Endothelial cell of umbilical vein (primary cell): ENCODE measurements around the gene UTS2R. TPM values are rescaled to one million over a fixed set of nuclear protein-coding genes. Genes with fewer than 3 reads are reported as not detected.

Experiments
- BruUV-seq: library from RNA; stranded (reverse); fragments of 400-500 nt; replicated peaks from 2 replicates; lab custom pipeline; 2021; lab: Mats Ljungman, UMichigan
- CTCF ChIA-PET: fragments of 300-600, 350-600 bp; sonication (Branson Sonifier 250); formaldehyde crosslinking; loops from one replicate; lab custom pipeline; 2021; ENCODE audit warnings: antibody characterized with exemption, inconsistent platforms; lab: Charles Lee
- POLR2A ChIA-PET: fragments of 300-600, 350-600 bp; sonication (Branson Sonifier 250); formaldehyde crosslinking; loops from one replicate; lab custom pipeline; 2021; ENCODE audit warnings: antibody characterized with exemption, inconsistent platforms; lab: Charles Lee
- DNase-seq: peaks from one replicate; pipeline ENCODE4 v3.0.0-alpha.2; 2011; ENCODE audit warnings: low read depth, low spot score
- FAIRE-seq: peaks from 2 replicates; lab custom pipeline; 2011; peaks lifted over from hg19 to GRCh38; lab: Jason Lieb, UNC
- H2AFZ ChIP-seq: 2 replicates; pipeline ENCODE4 v1.6.0; 2012; ENCODE audit warnings: low read depth, low read length, control low read depth, inconsistent platforms
- H3K27ac ChIP-seq: 2 replicates; pipeline ENCODE4 v1.5.1; 2011; ENCODE audit warnings: low read depth, mild to moderate bottlenecking, control low read depth, low read length, moderate library complexity; ENCODE audit not compliant: insufficient read depth
- H3K27me3 ChIP-seq, 2 experiments: 2 replicates each; pipeline versions ENCODE4 v1.6.0 to v1.6.1; 2011; ENCODE audit warnings: low read length in 2 of 2, mixed read lengths in 1 of 2; ENCODE audit not compliant: control insufficient read depth in 2 of 2, insufficient read depth in 2 of 2
- H3K36me3 ChIP-seq, 2 experiments: 2 replicates in 1 of 2; 3 replicates in 1 of 2; pipeline ENCODE4 v1.5.1; 2011; ENCODE audit warnings: low read length in 2 of 2, mild to moderate bottlenecking in 1 of 2, moderate library complexity in 1 of 2; ENCODE audit not compliant: control insufficient read depth in 2 of 2, insufficient read depth in 2 of 2; ENCODE audit errors: extremely low read depth in 1 of 2
- H3K4me1 ChIP-seq: 3 replicates; pipeline ENCODE4 v1.5.1; 2011; ENCODE audit warnings: mild to moderate bottlenecking, low read length; ENCODE audit not compliant: control insufficient read depth, insufficient read depth; ENCODE audit errors: extremely low read depth
- H3K4me2 ChIP-seq: 2 replicates; pipeline ENCODE4 v1.6.1; 2011; ENCODE audit warnings: low read length, control low read depth, mixed read lengths; ENCODE audit not compliant: insufficient read depth
- H3K4me3 ChIP-seq, 3 experiments: fragments of 200-600 bp in 1 of 3; sonication (generic), shearing (Covaris generic) in 1 of 3; replicated peaks in 1 of 3; 2 replicates each; pipeline ENCODE4 v1.5.1; 2011 to 2016; ENCODE audit warnings: control low read depth in 3 of 3, low read length in 3 of 3, mild to moderate bottlenecking in 2 of 3, inconsistent platforms in 1 of 3, low read depth in 1 of 3, moderate library complexity in 1 of 3; ENCODE audit not compliant: insufficient read depth in 1 of 3
- H3K79me2 ChIP-seq: 2 replicates; pipeline ENCODE4 v1.6.0; 2012; ENCODE audit warnings: low read length, inconsistent platforms; ENCODE audit not compliant: control insufficient read depth, insufficient read depth
- H3K9ac ChIP-seq: replicated peaks from 2 replicates; pipeline ENCODE3; 2011; ENCODE audit warnings: low read length, control low read depth; ENCODE audit not compliant: insufficient read depth; ENCODE audit errors: extremely low read depth
- H3K9me1 ChIP-seq: replicated peaks from 3 replicates; pipeline ENCODE4 v1.6.0; 2011; ENCODE audit warnings: mild to moderate bottlenecking, low read length; ENCODE audit not compliant: control insufficient read depth, insufficient read depth; ENCODE audit errors: extremely low read depth
- H3K9me3 ChIP-seq: replicated peaks from 2 replicates; pipeline ENCODE4 v1.5.1; 2012; ENCODE audit warnings: low read length, inconsistent platforms; ENCODE audit not compliant: control insufficient read depth, insufficient read depth
- H4K20me1 ChIP-seq: replicated peaks from 2 replicates; pipeline ENCODE3; 2011; ENCODE audit warnings: mild to moderate bottlenecking, low read length; ENCODE audit not compliant: control insufficient read depth, insufficient read depth; ENCODE audit errors: extremely low read depth
- EZH2 ChIP-seq: IDR thresholded peaks from 2 replicates; pipeline ENCODE4 v1.6.1; 2012; ENCODE audit warnings: borderline replicate concordance, low read depth, mild to moderate bottlenecking, moderate library complexity, low read length, inconsistent platforms; ENCODE audit not compliant: severe bottlenecking
- FOS ChIP-seq: IDR thresholded peaks from 2 replicates; pipeline ENCODE4 v1.6.1; 2011; ENCODE audit warnings: mild to moderate bottlenecking, low read length, moderate library complexity, borderline replicate concordance; ENCODE audit not compliant: insufficient read depth
- GATA2 ChIP-seq: IDR thresholded peaks from 2 replicates; pipeline ENCODE4 v1.7.0; 2011; ENCODE audit warnings: low read depth, mild to moderate bottlenecking, moderate library complexity, mixed read lengths, low read length; ENCODE audit not compliant: insufficient read length, insufficient read depth
- JUN ChIP-seq: IDR thresholded peaks from 2 replicates; pipeline ENCODE4 v1.6.1; 2011; ENCODE audit warnings: borderline replicate concordance, low read depth; ENCODE audit not compliant: insufficient read length, insufficient read depth
- MYC ChIP-seq: IDR thresholded peaks from one replicate; pipeline ENCODE4 v1.6.1; 2011; ENCODE audit warnings: mild to moderate bottlenecking, low read depth, low read length
- POLR2A ChIP-seq: IDR thresholded peaks from 2 replicates; pipeline ENCODE4 v1.6.1; 2012; ENCODE audit warnings: low read depth, mild to moderate bottlenecking, control low read depth, low read length
- POLR2AphosphoS5 ChIP-seq: IDR thresholded peaks from 2 replicates; pipeline ENCODE4 v1.6.1; 2012; ENCODE audit warnings: low read depth, mild to moderate bottlenecking, control low read depth, low read length, moderate library complexity; ENCODE audit not compliant: insufficient read depth
- dilution Hi-C: fragments of 300-500 bp; cut with MboI; formaldehyde crosslinking; loops from one replicate; pipeline ENCODE4 v1.15.0; 2019; ENCODE audit warnings: low sequenced_read_pairs; ENCODE audit not compliant: extremely low pct_ligation_motif_present
- intact Hi-C: fragments of 100-400 bp; cut with micrococcal nuclease; formaldehyde crosslinking; loops from one replicate; pipeline ENCODE4 v1.10.0; 2022
- polyA plus RNA-seq, 4 experiments: library from polyadenylated mRNA; depleted of rRNA in 3 of 4; stranded (reverse) in 3 of 4; unstranded in 1 of 4; fragments of >200 nt; gene quantifications; 2 replicates each; pipeline versions ENCODE4 v1.2.1 to v1.2.3, GENCODE V29; 2011 to 2012; ENCODE audit warnings: missing spikeins in 1 of 4
- total RNA-seq: library from RNA; stranded (reverse); gene quantifications from 2 replicates; pipeline ENCODE4 v1.2.3, GENCODE V29; 2021
- TF ChIP-seq, protein P1 (sequence below), 2 donors: IDR thresholded peaks; 1 replicate in 1 of 2; 2 replicates in 1 of 2; pipeline ENCODE4 v1.5.1; 2011; ENCODE audit warnings: low read length in 2 of 2, mild to moderate bottlenecking in 2 of 2, moderate library complexity in 2 of 2, control low read depth in 1 of 2, inconsistent platforms in 1 of 2, low read depth in 1 of 2; ENCODE audit not compliant: insufficient read depth in 1 of 2; ENCODE audit errors: extremely low read depth in 1 of 2
- TF ChIP-seq, protein P2 (sequence below): IDR thresholded peaks from 2 replicates; pipeline ENCODE4 v1.6.1; 2011; ENCODE audit not compliant: insufficient read depth, insufficient read length

UTS2R gene
- total and polyA plus RNA-seq, 2 donors (not counting 3 experiments of a cell fraction or from before 2014, with no cell fraction given) = not detected

DNA sequence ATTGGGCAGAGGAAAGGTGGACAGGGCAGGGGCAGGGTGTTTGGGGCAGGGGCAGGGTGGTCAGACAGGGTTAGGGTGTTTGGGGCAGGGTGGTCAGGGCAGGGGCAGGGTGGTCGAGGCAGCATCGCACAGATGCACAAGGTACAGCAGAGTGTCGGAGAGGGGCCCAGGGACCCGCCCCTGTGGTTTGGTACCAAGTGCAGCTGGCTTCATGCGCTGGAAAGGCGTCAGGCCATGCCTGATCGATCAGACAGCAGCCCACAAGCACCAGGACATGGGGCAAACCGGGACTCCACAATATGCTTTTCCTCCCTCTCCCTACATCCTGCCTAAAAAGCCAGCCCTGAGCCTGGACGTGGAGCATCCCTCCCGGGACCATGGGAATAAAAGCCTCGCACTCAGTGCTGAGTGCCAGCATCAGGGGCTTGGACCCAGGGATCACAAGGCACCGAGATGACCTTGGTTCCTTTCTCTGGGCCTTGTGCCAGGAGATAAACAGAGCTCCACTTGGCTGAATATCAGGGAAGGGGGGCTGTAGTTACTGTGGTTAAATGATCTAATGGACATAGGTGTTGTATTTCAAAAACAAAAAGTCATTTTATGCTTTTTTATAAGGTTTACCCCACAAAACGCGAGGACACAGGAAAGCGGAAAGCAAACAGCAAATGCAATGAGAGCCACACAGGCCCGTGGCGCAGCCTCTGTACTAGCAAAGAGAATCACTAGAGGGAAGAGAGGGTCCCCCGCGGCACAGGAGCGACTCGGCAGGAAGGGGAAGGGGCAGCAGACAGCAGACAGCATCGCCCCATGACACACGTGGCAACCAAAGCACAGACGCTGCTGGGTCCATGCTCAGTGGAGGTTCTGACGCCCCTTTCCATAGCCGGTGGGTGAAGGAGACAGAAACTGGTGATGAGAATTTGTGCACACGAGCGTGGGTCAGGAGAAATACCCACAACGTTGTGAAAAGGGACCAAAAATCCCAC is 41.3 kb downstream of the UTS2R start:
- no peak for DNase-seq
- no TSS peak for BruUV-seq
- Histone ChIP-seq H3K79me2 (no peaks in the 10 kb centered on the region), H2AFZ (no peak overlapping the region), H3K4me1 (peaks cover 2% of the 10 kb centered on the region), H3K4me3 (no peak overlapping the region), H3K4me2 (no peak overlapping the region), H4K20me1 (no peaks in the 10 kb centered on the region), H3K27me3 (no peaks in the 10 kb centered on the region), H3K9me1 (no peaks in the 10 kb centered on the region), H3K27ac (no peak overlapping the region), H3K9me3 (no peaks in the 10 kb centered on the region), H3K9ac (no peak overlapping the region), H3K36me3 (no peaks in the 10 kb centered on the region)
- POLR2A ChIA-PET = no interaction called here
- dilution Hi-C loops = no loop called here
- CTCF ChIA-PET = interaction anchor here (1.4 kb wide), 1 partner anchor 112 kb away, joined by 3 read pairs; no protein-coding TSS in a partner anchor
- FAIRE-seq = no peak
- intact Hi-C loops = loop anchor here (10.0 kb wide), 2 partner anchors 168 to 378 kb away; partner anchors contain the start of genes DCXR and RAC3
- TF ChIP-seq JUN (no peak), EZH2 (no peak), POLR2AphosphoS5 (no peak), GATA2 (no peak), POLR2A (no peak), MYC (no peak), FOS (no peak)
- TF ChIP-seq, protein P1, sequence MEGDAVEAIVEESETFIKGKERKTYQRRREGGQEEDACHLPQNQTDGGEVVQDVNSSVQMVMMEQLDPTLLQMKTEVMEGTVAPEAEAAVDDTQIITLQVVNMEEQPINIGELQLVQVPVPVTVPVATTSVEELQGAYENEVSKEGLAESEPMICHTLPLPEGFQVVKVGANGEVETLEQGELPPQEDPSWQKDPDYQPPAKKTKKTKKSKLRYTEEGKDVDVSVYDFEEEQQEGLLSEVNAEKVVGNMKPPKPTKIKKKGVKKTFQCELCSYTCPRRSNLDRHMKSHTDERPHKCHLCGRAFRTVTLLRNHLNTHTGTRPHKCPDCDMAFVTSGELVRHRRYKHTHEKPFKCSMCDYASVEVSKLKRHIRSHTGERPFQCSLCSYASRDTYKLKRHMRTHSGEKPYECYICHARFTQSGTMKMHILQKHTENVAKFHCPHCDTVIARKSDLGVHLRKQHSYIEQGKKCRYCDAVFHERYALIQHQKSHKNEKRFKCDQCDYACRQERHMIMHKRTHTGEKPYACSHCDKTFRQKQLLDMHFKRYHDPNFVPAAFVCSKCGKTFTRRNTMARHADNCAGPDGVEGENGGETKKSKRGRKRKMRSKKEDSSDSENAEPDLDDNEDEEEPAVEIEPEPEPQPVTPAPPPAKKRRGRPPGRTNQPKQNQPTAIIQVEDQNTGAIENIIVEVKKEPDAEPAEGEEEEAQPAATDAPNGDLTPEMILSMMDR (IDR thresholded peaks at IDR 0.05; ENCODE audit: extremely low read depth in 1 of 2, insufficient read depth in 1 of 2, low read depth in 1 of 2, low read length in 2 of 2) = no peak
- TF ChIP-seq, protein P2, sequence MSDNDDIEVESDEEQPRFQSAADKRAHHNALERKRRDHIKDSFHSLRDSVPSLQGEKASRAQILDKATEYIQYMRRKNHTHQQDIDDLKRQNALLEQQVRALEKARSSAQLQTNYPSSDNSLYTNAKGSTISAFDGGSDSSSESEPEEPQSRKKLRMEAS = no peak
